Measurements from ENCODE around the gene NLRC3.

DNA sequence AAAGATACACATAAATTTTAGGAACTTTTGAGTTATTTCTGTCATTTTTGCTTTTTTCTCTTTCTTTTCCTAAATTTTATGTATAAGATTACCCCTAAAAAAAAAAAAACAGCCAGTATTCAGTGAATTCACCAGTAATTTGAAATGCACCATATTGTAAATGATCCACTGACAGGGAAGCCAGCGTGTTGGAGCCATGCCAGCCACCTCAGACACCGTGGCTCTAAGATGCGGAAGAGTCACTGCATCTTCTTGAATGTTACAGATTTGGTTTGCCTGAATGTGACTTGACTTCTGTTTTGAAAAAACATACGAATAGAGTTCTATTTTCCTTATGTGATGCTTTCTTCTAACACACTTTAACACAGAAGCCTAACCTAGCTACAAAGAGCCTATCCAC, 39.0 kb downstream of the NLRC3 start:
- TF ChIP-seq ZNF274 (IDR thresholded peaks at IDR 0.05; ENCODE audit: low read depth, low read length) (no peak), YY1 (IDR thresholded peaks at IDR 0.05; ENCODE audit: insufficient read depth, insufficient read length) (no peak)
